GM03348 (cell line): ENCODE results near the gene A4GALT.
"Not testable (repeated sequence)": the region's sequence is repeated elsewhere in the genome, so short reads cannot be mapped to it uniquely, and the experiment has no call there.

Source experiments
- DNase-seq: peaks from one replicate; pipeline ENCODE4 v3.0.0; 2012; ENCODE audit warnings: low spot score

Gene A4GALT

GRCh38 chr22:42682113-42682851 is 38.4 kb downstream of the A4GALT start:
- DNase-seq, result peak; percentile 9

GRCh38 chr22:42680648-42681047 is 40.0 kb downstream of the A4GALT start:
- peak; percentile 92 for DNase-seq

GRCh38 chr22:42679691-42680090 is 41.0 kb downstream of the A4GALT start:
- no peak for DNase-seq

GRCh38 chr22:42678894-42679293 is 41.8 kb downstream of the A4GALT start:
- DNase-seq, result no peak

- DNase-seq, result not testable (repeated sequence)
These were observed 42.7 kb downstream of the A4GALT start for GRCh38 chr22:42677936-42678335.

- no peak for DNase-seq
These were observed 44.5 kb downstream of the A4GALT start for GRCh38 chr22:42676059-42676607.

- no peak for DNase-seq
These were observed 46.7 kb downstream of the A4GALT start for GRCh38 chr22:42673898-42674401.

- not testable (repeated sequence) for DNase-seq
These were observed 47.6 kb downstream of the A4GALT start for GRCh38 chr22:42673071-42673470.

GRCh38 chr22:42670921-42671709 is 49.6 kb downstream of the A4GALT start:
- DNase-seq, result no peak

- DNase-seq, result no peak
These were observed 50.6 kb downstream of the A4GALT start for GRCh38 chr22:42670046-42670445.

- DNase-seq, result not testable (repeated sequence)
These were observed 54.3 kb downstream of the A4GALT start for GRCh38 chr22:42666393-42666792.

- no peak for DNase-seq
These were observed 55.5 kb downstream of the A4GALT start for GRCh38 chr22:42664976-42665831.

GRCh38 chr22:42661985-42662831 is 58.5 kb downstream of the A4GALT start:
- peak; percentile 92 for DNase-seq

GRCh38 chr22:42656578-42656977 is 64.1 kb downstream of the A4GALT start:
- DNase-seq, result no peak

- DNase-seq, result no peak
These were observed 65.0 kb downstream of the A4GALT start for GRCh38 chr22:42655693-42656092.

GRCh38 chr22:42654436-42655073 is 66.1 kb downstream of the A4GALT start:
- no peak for DNase-seq

- no peak for DNase-seq
These were observed 66.7 kb downstream of the A4GALT start for GRCh38 chr22:42653999-42654398.

- no peak for DNase-seq
These were observed 69.5 kb downstream of the A4GALT start for GRCh38 chr22:42651134-42651533.

GRCh38 chr22:42649246-42650099 is 71.2 kb downstream of the A4GALT start, which contains the start of gene CYB5R3:
CYB5R3 (minus strand) TSS chr22:42649392; CDS start chr22:42649315, 77 bp downstream.
- peak; percentile 98 for DNase-seq
